Calu3 (cell line): Measurements from ENCODE around the gene KIRREL3. TPM values are rescaled to one million over a fixed set of nuclear protein-coding genes. Genes with fewer than 3 reads are reported as not detected.

Source experiments
- BruUV-seq: library from RNA; stranded (reverse); fragments of 400-500 nt; replicated peaks from 2 replicates; lab custom pipeline; 2021; lab: Mats Ljungman, UMichigan
- CTCF ChIA-PET: fragments of 300-600 bp; sonication (Branson Sonifier 250); formaldehyde crosslinking; loops from one replicate; lab custom pipeline; 2022; ENCODE audit warnings: antibody characterized with exemption; lab: Charles Lee
- DNase-seq: peaks from one replicate; pipeline ENCODE4 v3.0.0; 2022
- H3K27ac Mint-ChIP-seq: one replicate; pipeline ENCODE4 v1.8.0; 2022; ENCODE audit warnings: mixed read lengths; ENCODE audit not compliant: unreplicated experiment
- H3K27me3 Mint-ChIP-seq: one replicate; pipeline ENCODE4 v1.8.0; 2022; ENCODE audit warnings: mixed read lengths; ENCODE audit not compliant: unreplicated experiment
- H3K36me3 Mint-ChIP-seq: one replicate; pipeline ENCODE4 v1.8.0; 2022; ENCODE audit warnings: mild to moderate bottlenecking, moderate library complexity, mixed read lengths; ENCODE audit not compliant: insufficient read depth, unreplicated experiment
- H3K4me1 Mint-ChIP-seq: one replicate; pipeline ENCODE4 v1.8.0; 2022; ENCODE audit warnings: mild to moderate bottlenecking, low read depth, mixed read lengths; ENCODE audit not compliant: unreplicated experiment
- H3K4me3 Mint-ChIP-seq: one replicate; pipeline ENCODE4 v1.8.0; 2022; ENCODE audit warnings: mild to moderate bottlenecking, low read depth, moderate library complexity, mixed read lengths; ENCODE audit not compliant: unreplicated experiment
- H3K9me3 Mint-ChIP-seq: one replicate; pipeline ENCODE4 v1.8.0; 2022; ENCODE audit warnings: low read depth, mixed read lengths; ENCODE audit not compliant: unreplicated experiment
- CTCF ChIP-seq: fragments of 200-600 bp; IDR thresholded peaks from one replicate; pipeline ENCODE4 v1.8.0; 2022; ENCODE audit warnings: antibody characterized with exemption; ENCODE audit not compliant: unreplicated experiment
- intact Hi-C: fragments of 100-400 bp; cut with micrococcal nuclease; formaldehyde crosslinking; loops from one replicate; pipeline ENCODE4 v1.10.0; 2022; ENCODE audit not compliant: unreplicated experiment
- total RNA-seq: library from RNA; stranded (reverse); gene quantifications from 2 replicates; pipeline ENCODE4 v1.2.3, GENCODE V29; 2022

Gene KIRREL3
- total RNA-seq, 1 experiment from 2014 or later, result 0.26 TPM

GRCh38 chr11:126512741-126513715 lies 487.5 kb downstream of the KIRREL3 start:
- Mint-ChIP-seq H3K4me3 (no peak overlapping the region), H3K9me3 (no peaks in the 10 kb centered on the region), H3K4me1 (no peaks in the 10 kb centered on the region), H3K27me3 (peaks cover 100% of the 10 kb centered on the region), H3K36me3 (no peaks in the 10 kb centered on the region), H3K27ac (no peak overlapping the region)
- TF ChIP-seq CTCF, result no peak
- DNase-seq, result no peak
- BruUV-seq, result no TSS peak
- intact Hi-C loops, result no loop called here
- CTCF ChIA-PET, result no interaction called here

- Mint-ChIP-seq H3K9me3 (no peaks in the 10 kb centered on the region), H3K36me3 (no peaks in the 10 kb centered on the region), H3K4me3 (no peak overlapping the region), H3K27me3 (peaks cover 100% of the 10 kb centered on the region), H3K4me1 (no peaks in the 10 kb centered on the region), H3K27ac (no peak overlapping the region)
- no TSS peak for BruUV-seq
- CTCF ChIA-PET, result no interaction called here
- TF ChIP-seq CTCF, result no peak
- intact Hi-C loops, result no loop called here
- DNase-seq, result no peak
Observed at GRCh38 chr11:126512251-126512650, 488.3 kb downstream of the KIRREL3 start.

- intact Hi-C loops, result no loop called here
- Mint-ChIP-seq H3K9me3 (no peaks in the 10 kb centered on the region), H3K4me1 (no peaks in the 10 kb centered on the region), H3K4me3 (no peak overlapping the region), H3K27me3 (peaks cover 98% of the 10 kb centered on the region), H3K27ac (no peak overlapping the region), H3K36me3 (no peaks in the 10 kb centered on the region)
- CTCF ChIA-PET, result interaction anchor here (0.6 to 0.7 kb wide), 2 partner anchors 14 to 1062 kb away, joined by 3 to 7 read pairs; no protein-coding TSS in a partner anchor
- DNase-seq, result no peak
- no TSS peak for BruUV-seq
- no peak for TF ChIP-seq CTCF
Observed at GRCh38 chr11:126511475-126512115, 489.0 kb downstream of the KIRREL3 start.

GRCh38 chr11:126510621-126511370 lies 489.8 kb downstream of the KIRREL3 start:
- no TSS peak for BruUV-seq
- Mint-ChIP-seq H3K9me3 (no peaks in the 10 kb centered on the region), H3K4me1 (no peaks in the 10 kb centered on the region), H3K36me3 (no peaks in the 10 kb centered on the region), H3K4me3 (no peak overlapping the region), H3K27ac (no peak overlapping the region), H3K27me3 (peaks cover 90% of the 10 kb centered on the region)
- no peak for TF ChIP-seq CTCF
- CTCF ChIA-PET, result interaction anchor here (0.6 to 0.7 kb wide), 2 partner anchors 13 to 1061 kb away, joined by 3 to 7 read pairs; no protein-coding TSS in a partner anchor
- DNase-seq, result no peak
- intact Hi-C loops, result no loop called here
